Suprapubic skin (tissue), 3 donors: ENCODE results near the gene WASHC4.

ENCODE experiments used
- CTCF ChIP-seq, 2 donors: fragments of 200-600 bp in 1 of 2; fragments of 450-650 bp in 1 of 2; sonication (generic) in 1 of 2; IDR thresholded peaks; one replicate each; pipeline ENCODE4 v1.5.1; 2016 to 2019; ENCODE audit warnings: antibody characterized with exemption in 2 of 2, mild to moderate bottlenecking in 1 of 2, moderate library complexity in 1 of 2
- POLR2AphosphoS5 ChIP-seq, 3 donors: sonication (generic); formaldehyde crosslinking; IDR thresholded peaks; one replicate each; pipeline ENCODE4 v1.6.1; 2017; ENCODE audit warnings: antibody characterized with exemption in 3 of 3

DNA sequence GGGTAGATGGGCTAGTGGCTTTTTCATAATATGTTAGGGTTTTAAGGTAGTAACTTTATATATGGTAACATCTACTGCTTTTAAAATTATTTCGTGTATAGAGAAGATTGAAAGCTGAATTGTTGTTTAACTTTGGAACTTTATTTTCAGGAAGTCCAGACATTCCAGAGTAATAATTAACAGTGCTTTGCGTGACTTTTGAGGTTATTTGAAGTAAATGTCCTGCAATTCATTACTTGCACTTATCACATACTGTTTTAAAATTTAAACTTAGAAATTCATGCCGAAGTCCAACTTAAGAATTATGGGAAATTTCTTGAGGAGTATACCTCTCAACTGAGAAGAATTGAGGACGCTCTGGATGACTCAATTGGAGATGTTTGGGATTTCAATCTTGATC, 3.3 kb downstream of the WASHC4 start:
- TF ChIP-seq CTCF (IDR thresholded peaks at IDR 0.05), result no peak
- TF ChIP-seq POLR2AphosphoS5 (IDR thresholded peaks at IDR 0.05), result no peak
